A549 treated with AZD9567 at 1 μM for 4 hours (cell line): Measurements from ENCODE around the gene UPK1A. TPM values are rescaled to one million over a fixed set of nuclear protein-coding genes. Genes with fewer than 3 reads are reported as not detected.

ENCODE experiments used
- total RNA-seq: library from RNA; stranded (reverse); fragments of 200-300 nt; extraction: Qiagen RNA extraction; gene quantifications from 5 replicates; pipeline ENCODE4 v1.2.3, GENCODE V29; 2022; ENCODE audit not compliant: insufficient read depth

UPK1A gene
- 0.75 to 1.1 TPM (median 0.86 TPM) in 4 of 5 replicates, not detected in the other for total RNA-seq

DNA sequence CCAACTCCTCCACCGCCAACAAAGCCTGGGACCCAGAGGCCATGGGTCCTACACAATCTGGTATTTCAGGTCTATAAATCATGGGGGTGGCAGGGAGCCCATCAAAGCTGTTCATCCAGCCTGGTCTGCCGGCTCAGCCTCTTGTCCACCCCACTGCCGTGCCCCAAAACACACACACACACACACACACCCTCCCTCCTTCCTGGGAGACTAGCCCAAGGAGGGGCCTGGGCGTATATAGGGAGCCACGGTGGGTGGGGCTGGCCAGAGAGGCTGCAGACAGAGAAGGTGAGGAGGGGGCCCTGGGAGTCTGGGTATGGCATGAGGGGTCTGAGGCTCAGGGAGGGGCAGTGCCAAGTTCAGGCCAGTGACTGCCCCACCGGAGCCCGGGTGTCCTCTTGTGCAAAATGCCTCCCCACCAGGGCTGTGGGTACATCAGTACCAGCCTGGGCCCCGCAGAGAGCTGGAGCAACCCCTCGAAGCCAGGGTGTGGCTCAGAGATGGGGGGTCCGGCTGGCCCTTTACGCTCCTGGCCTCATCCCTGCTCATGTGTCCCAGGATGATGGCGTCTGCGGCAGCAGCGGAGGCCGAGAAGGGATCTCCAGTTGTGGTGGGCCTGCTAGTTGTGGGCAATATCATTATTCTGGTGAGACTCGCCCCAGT is at the start of gene UPK1A:
Gene UPK1A (plus strand): TSS at position 267 of the 663 bp plus-strand sequence. CDS start 296 bp downstream, at position 563.

DNA sequence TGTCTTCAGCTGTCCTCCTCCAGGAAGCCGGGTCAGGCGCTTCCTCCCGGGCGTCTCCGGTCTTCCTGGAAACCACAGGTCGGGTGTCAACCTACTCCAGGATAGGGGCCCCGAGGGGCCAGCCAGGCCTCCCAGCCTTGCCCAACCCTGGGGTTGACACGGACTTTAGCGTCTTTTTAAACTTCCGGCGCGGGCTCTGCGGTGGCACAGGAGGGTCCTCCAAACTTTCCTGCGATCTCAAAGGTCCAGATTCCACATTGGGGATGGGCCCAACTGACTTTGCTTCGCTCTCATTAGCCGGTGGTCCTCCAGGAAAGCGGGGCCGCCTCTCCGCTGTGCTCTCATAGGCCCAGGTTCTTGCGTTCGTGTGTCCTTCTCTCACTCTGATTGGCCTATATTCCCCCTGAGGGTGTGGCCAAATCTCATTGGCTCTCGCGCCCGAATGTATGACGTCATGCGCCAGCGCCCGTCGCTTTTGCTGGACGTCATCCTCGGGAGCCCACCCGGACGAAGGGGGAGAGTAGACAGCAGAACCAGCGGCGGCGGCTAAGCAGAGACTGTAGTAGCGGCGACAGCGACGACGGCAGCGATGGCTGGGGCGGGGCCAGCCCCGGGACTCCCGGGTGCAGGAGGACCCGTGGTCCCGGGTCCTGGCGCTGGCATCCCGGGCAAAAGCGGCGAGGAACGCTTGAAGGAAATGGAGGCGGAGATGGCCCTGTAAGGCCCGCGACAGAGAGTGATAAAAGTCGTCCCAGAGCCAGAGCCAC is 37.6 kb upstream of the UPK1A start, which contains the start of gene RBM42:
Gene RBM42 (plus strand): TSS at position 472 of the 767 bp plus-strand sequence. CDS start 118 bp downstream, at position 590.

DNA sequence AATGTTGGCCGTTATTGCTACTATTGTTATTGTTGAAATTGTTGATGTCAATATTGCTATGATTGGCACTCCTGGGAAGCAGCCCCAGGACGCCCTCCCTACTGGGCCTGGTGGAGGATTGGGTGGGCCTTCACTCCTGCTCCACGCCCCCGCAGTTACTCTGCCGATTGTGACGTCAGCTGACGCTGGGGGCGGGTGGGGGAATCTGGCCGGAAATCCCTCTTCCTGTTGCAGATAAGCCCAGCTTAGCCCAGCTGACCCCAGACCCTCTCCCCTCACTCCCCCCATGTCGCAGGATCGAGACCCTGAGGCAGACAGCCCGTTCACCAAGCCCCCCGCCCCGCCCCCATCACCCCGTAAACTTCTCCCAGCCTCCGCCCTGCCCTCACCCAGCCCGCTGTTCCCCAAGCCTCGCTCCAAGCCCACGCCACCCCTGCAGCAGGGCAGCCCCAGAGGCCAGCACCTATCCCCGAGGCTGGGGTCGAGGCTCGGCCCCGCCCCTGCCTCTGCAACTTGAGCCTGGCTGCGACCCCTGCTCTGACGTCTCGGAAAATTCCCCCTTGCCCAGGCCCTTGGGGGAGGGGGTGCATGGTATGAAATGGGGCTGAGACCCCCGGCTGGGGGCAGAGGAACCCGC is 24.7 kb upstream of the UPK1A start, which contains the start of gene ETV2:
Gene ETV2 (plus strand): TSS at position 231 of the 637 bp plus-strand sequence. CDS start 716 bp downstream, outside the sequence.

DNA sequence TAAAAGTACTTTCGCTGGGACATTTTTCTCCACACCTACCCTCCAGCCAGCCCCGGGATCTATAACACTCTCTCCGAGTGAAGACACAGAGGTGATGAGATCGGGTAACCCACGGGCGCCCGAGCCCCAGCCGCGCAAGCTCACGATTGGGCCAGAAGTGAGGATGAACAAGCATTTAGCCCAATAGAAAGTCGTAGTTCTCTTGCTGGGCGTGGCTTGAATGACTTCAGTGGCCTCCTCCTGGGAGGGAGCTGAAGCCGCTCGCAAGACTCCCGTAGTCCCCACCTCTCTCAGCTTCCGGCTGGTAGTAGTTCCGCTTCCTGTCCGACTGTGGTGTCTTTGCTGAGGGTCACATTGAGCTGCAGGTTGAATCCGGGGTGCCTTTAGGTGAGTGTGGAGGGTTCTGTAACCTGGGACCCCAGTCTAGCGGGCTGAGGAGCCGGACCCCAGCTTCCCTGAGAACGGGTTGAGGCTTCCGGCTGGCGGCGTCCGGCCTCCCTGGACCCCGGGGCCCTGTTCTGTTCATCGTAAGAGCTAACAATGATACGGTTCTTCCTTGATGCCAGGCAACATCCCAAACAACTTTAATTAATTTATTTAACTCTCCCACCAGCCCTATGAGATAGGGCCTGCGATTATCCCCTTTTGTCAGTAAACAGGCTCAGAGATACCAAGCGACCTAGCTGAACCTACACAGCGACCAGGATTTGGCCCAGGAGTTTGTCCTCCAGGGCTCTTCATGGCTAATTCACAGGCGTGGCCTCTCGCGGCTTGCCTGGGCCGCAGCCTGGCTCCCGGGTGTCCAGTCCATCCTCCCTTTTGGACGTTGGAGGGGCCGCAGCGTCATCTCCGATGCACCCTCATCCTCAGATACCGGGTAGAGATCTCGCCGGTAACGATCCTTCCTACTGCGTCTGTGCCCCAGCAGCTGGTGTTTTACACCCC is 18.0 kb upstream of the UPK1A start, which contains the start of gene COX6B1:
Gene COX6B1 (plus strand): TSS at position 307 of the 945 bp plus-strand sequence. CDS start 2,921 bp downstream, outside the sequence.

DNA sequence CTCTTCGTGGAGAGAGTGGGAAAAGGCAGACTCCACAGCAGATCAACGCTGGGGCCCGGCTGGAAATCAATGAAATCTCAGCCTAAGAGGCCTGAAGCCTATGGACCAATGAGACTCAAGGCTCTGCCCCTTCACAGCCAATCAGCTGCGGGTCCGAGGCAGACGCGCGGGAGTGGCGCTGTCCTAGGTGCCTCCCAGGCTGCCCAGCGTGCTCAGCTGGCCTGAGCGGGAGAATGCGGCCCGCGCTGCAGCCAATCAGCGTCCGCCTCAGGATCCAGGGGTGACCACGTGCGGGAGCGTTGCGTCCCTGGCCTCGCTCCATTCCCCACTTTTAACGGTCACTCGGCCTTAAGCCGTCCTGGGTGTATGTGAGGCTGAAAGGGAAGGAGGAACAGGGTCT is 37.9 kb downstream of the UPK1A start, which contains the start of gene ZBTB32:
Gene ZBTB32 (plus strand): TSS at position 341 of the 400 bp plus-strand sequence. CDS start 10,069 bp downstream, outside the sequence.

DNA sequence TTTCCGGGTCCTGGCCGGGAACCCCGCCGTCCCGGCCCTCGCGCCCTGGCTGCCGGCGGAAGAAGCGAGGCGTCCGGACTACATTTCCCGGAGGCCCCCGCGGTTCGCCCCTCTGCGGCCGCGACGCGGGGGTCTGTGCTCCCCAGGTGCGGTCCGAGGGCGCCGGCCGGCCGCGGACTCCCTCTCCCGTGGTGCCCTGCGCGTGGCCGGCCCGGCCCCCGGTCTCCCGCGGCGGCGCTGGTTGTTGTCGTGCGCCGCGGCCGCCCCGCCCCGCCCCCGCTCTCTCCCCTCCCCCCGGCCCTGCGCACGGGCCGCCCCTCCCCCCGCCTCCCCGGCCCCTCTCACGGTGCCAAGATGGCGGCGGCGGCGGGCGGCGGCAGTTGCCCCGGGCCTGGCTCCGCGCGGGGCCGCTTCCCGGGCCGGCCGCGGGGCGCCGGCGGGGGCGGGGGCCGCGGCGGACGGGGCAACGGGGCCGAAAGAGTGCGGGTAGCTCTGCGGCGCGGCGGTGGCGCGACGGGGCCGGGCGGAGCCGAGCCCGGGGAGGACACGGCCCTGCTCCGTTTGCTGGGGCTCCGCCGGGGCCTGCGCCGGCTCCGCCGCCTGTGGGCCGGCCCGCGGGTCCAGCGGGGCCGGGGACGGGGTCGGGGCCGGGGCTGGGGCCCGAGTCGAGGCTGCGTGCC is 51.5 kb downstream of the UPK1A start, which contains the start of gene KMT2B:
Gene KMT2B (plus strand): TSS at position 339 of the 680 bp plus-strand sequence. CDS start 16 bp downstream, at position 355.

Other genes with a start within 250 kb of the UPK1A start
- gene FFAR2, start 218.3 kb upstream of the UPK1A start, total RNA-seq = 0.14 TPM in 1 of 5 replicates, not detected in the others
- not detected in 5 replicates for gene KRTDAP, start 176.1 kb upstream of the UPK1A start, total RNA-seq
- 32.2 to 38.6 TPM (median 34.4 TPM) in 5 replicates for gene DMKN, start 152.9 kb upstream of the UPK1A start, total RNA-seq
- gene SBSN, start 138.2 kb upstream of the UPK1A start, total RNA-seq = 1.9 to 3.2 TPM (median 2.6 TPM) in 5 replicates
- gene GAPDHS, start 133.1 kb upstream of the UPK1A start, total RNA-seq = 0.10 to 0.15 TPM in 2 of 5 replicates, not detected in the others
- gene TMEM147, start 120.9 kb upstream of the UPK1A start, total RNA-seq = 340 to 440 TPM (median 431 TPM) in 5 replicates
- 0.07 to 0.08 TPM in 2 of 5 replicates, not detected in the others for gene ATP4A, start 102.9 kb upstream of the UPK1A start, total RNA-seq
- gene PMIS2, start 80.3 kb upstream of the UPK1A start, total RNA-seq = not detected in 5 replicates
- gene HAUS5, start 53.8 kb upstream of the UPK1A start, total RNA-seq = 7.1 to 16.9 TPM (median 15.8 TPM) in 5 replicates
- gene RBM42, start 37.5 kb upstream of the UPK1A start, total RNA-seq = 134 to 209 TPM (median 196 TPM) in 5 replicates
- 1.8 to 3.6 TPM (median 2.4 TPM) in 4 of 5 replicates, not detected in the other for gene ETV2, start 24.8 kb upstream of the UPK1A start, total RNA-seq
- gene COX6B1, start 18.2 kb upstream of the UPK1A start, total RNA-seq = 1,345 to 2,265 TPM (median 1,386 TPM) in 5 replicates
- not detected in 5 replicates for gene ZBTB32, start 38.0 kb downstream of the UPK1A start, total RNA-seq
- 56.0 to 66.5 TPM (median 61.9 TPM) in 5 replicates for gene KMT2B, start 51.5 kb downstream of the UPK1A start, total RNA-seq
- 12.6 to 17.0 TPM (median 12.9 TPM) in 5 replicates for gene IGFLR1, start 75.9 kb downstream of the UPK1A start, total RNA-seq
- gene U2AF1L4, start 78.9 kb downstream of the UPK1A start, total RNA-seq = 14.5 to 26.3 TPM (median 25.6 TPM) in 5 replicates
- gene PSENEN, start 79.1 kb downstream of the UPK1A start, total RNA-seq = 259 to 313 TPM (median 277 TPM) in 5 replicates
- gene LIN37, start 82.1 kb downstream of the UPK1A start, total RNA-seq = 22.9 to 57.3 TPM (median 27.5 TPM) in 5 replicates
- gene HSPB6, start 90.5 kb downstream of the UPK1A start, total RNA-seq = 0.28 to 0.42 TPM (median 0.36 TPM) in 4 of 5 replicates, not detected in the other
- gene PROSER3, start 91.7 kb downstream of the UPK1A start, total RNA-seq = 23.3 to 34.4 TPM (median 28.2 TPM) in 5 replicates
- gene ARHGAP33, start 109.0 kb downstream of the UPK1A start, total RNA-seq = 5.6 to 17.7 TPM (median 8.4 TPM) in 5 replicates
- 0.22 to 0.40 TPM (median 0.32 TPM) in 4 of 5 replicates, not detected in the other for gene PRODH2, start 146.3 kb downstream of the UPK1A start, total RNA-seq
- 0.47 to 0.70 TPM (median 0.57 TPM) in 4 of 5 replicates, not detected in the other for gene NPHS1, start 186.0 kb downstream of the UPK1A start, total RNA-seq
- gene KIRREL2, start 190.4 kb downstream of the UPK1A start, total RNA-seq = 0.39 to 0.61 TPM (median 0.49 TPM) in 4 of 5 replicates, not detected in the other
- gene APLP1, start 202.1 kb downstream of the UPK1A start, total RNA-seq = 58.7 to 97.2 TPM (median 91.0 TPM) in 5 replicates
- 3.0 to 9.9 TPM (median 8.2 TPM) in 5 replicates for gene NFKBID, start 234.0 kb downstream of the UPK1A start, total RNA-seq
- gene HCST, start 236.0 kb downstream of the UPK1A start, total RNA-seq = 0.25 to 0.67 TPM (median 0.50 TPM) in 4 of 5 replicates, not detected in the other
- 0.17 TPM in 1 of 5 replicates, not detected in the others for gene TYROBP, start 241.8 kb downstream of the UPK1A start, total RNA-seq